IMR-90 (cell line): Measurements from ENCODE around the gene NDUFV2. TPM values are rescaled to one million over a fixed set of nuclear protein-coding genes. Genes with fewer than 3 reads are reported as not detected.

Experiments
- ATAC-seq: fragments of 200-7000 bp; cut with Tn5 transposase; 2 replicates; pipeline ENCODE4 v1.9.1; 2020; ENCODE audit warnings: low read depth, mild to moderate bottlenecking, moderate library complexity
- BruUV-seq: library from RNA; stranded (reverse); fragments of 400-500 nt; replicated peaks from 2 replicates; lab custom pipeline; 2021; lab: Mats Ljungman, UMichigan
- CTCF ChIA-PET: fragments of 300-600 bp; formaldehyde crosslinking; extraction: SDS; loops from one replicate; lab custom pipeline; 2021; ENCODE audit warnings: antibody characterized with exemption; lab: Yijun Ruan, JAX
- POLR2A ChIA-PET: fragments of 300-600 bp; sonication (Branson Sonifier 250); formaldehyde crosslinking; loops from one replicate; lab custom pipeline; 2022; ENCODE audit warnings: antibody characterized with exemption; ENCODE audit not compliant: unreplicated experiment; lab: Charles Lee
- DNase-seq: peaks from one replicate; pipeline ENCODE4 v3.0.0; 2013
- H2AFZ ChIP-seq: replicated peaks from 2 replicates; pipeline ENCODE3; 2013; ENCODE audit warnings: low read length, mild to moderate bottlenecking; ENCODE audit not compliant: poor library complexity
- H2AK5ac ChIP-seq: 2 replicates; pipeline ENCODE4 v1.6.1; 2013; ENCODE audit warnings: low read depth, low read length, inconsistent platforms
- H2AK9ac ChIP-seq: replicated peaks from 2 replicates; pipeline ENCODE3; 2013; ENCODE audit warnings: mild to moderate bottlenecking, low read depth, low read length, moderate library complexity; ENCODE audit not compliant: poor library complexity
- H2BK120ac ChIP-seq: 2 replicates; pipeline ENCODE4 v1.6.1; 2013; ENCODE audit warnings: low read depth, low read length, inconsistent platforms
- H2BK15ac ChIP-seq: 3 replicates; pipeline ENCODE4 v1.6.1; 2013; ENCODE audit warnings: low read depth, low read length, inconsistent platforms
- H2BK20ac ChIP-seq: 2 replicates; pipeline ENCODE4 v1.6.1; 2013; ENCODE audit warnings: low read depth, mild to moderate bottlenecking, inconsistent platforms, low read length, moderate library complexity
- H2BK5ac ChIP-seq: 2 replicates; pipeline ENCODE4 v1.6.1; 2013; ENCODE audit warnings: mild to moderate bottlenecking, low read depth, low read length, inconsistent platforms; ENCODE audit not compliant: poor library complexity, severe bottlenecking
- H3K14ac ChIP-seq: replicated peaks from 2 replicates; pipeline ENCODE4 v1.6.1; 2013; ENCODE audit warnings: low read depth, low read length, inconsistent platforms
- H3K18ac ChIP-seq: 2 replicates; pipeline ENCODE4 v1.6.1; 2013; ENCODE audit warnings: low read depth, low read length, control low read depth
- H3K23ac ChIP-seq: 2 replicates; pipeline ENCODE4 v1.6.1; 2013; ENCODE audit warnings: low read depth, low read length, inconsistent platforms
- H3K27ac ChIP-seq: 2 replicates; pipeline ENCODE4 v1.5.1; 2013; ENCODE audit warnings: mild to moderate bottlenecking, control low read depth, low read length; ENCODE audit not compliant: insufficient read depth
- H3K27me3 ChIP-seq: 2 replicates; pipeline ENCODE4 v1.6.1; 2013; ENCODE audit warnings: low read length; ENCODE audit not compliant: control insufficient read depth, insufficient read depth
- H3K36me3 ChIP-seq: 2 replicates; pipeline ENCODE4 v1.6.1; 2013; ENCODE audit warnings: low read length, mixed read lengths; ENCODE audit not compliant: control insufficient read depth, insufficient read depth
- H3K4ac ChIP-seq: 2 replicates; pipeline ENCODE4 v1.6.1; 2013; ENCODE audit warnings: low read depth, low read length, inconsistent platforms
- H3K4me1 ChIP-seq: 2 replicates; pipeline ENCODE4 v1.6.1; 2013; ENCODE audit warnings: low read length, mixed read lengths; ENCODE audit not compliant: control insufficient read depth, insufficient read depth
- H3K4me2 ChIP-seq: 2 replicates; pipeline ENCODE4 v1.6.1; 2013; ENCODE audit warnings: low read depth, mild to moderate bottlenecking, control low read depth, low read length, moderate library complexity
- H3K4me3 ChIP-seq: 2 replicates; pipeline ENCODE4 v1.5.1; 2013; ENCODE audit warnings: low read depth, mild to moderate bottlenecking, control low read depth, low read length, moderate library complexity; ENCODE audit not compliant: insufficient read depth
- H3K56ac ChIP-seq: 2 replicates; pipeline ENCODE4 v1.6.1; 2013; ENCODE audit warnings: low read length, inconsistent platforms; ENCODE audit not compliant: insufficient read depth; ENCODE audit errors: extremely low read depth
- H3K79me1 ChIP-seq, 2 experiments: 2 replicates each; pipeline ENCODE4 v1.6.1; 2013; ENCODE audit warnings: low read length in 2 of 2, inconsistent platforms in 1 of 2, low read depth in 1 of 2
- H3K9ac ChIP-seq: 2 replicates; pipeline ENCODE4 v1.6.1; 2013; ENCODE audit warnings: low read depth, low read length, control low read depth
- H3K9me1 ChIP-seq: 2 replicates; pipeline ENCODE4 v1.6.1; 2013; ENCODE audit warnings: low read length, inconsistent platforms; ENCODE audit not compliant: insufficient read depth
- H3K9me3 ChIP-seq: 2 replicates; pipeline ENCODE4 v1.6.1; 2013; ENCODE audit warnings: low read length; ENCODE audit not compliant: control insufficient read depth, insufficient read depth
- H4K20me1 ChIP-seq: 2 replicates; pipeline ENCODE4 v1.6.1; 2013; ENCODE audit warnings: low read length, inconsistent platforms; ENCODE audit not compliant: insufficient read depth
- H4K5ac ChIP-seq: 2 replicates; pipeline ENCODE4 v1.6.1; 2013; ENCODE audit warnings: mild to moderate bottlenecking, low read depth, low read length, control low read depth
- H4K8ac ChIP-seq, 2 experiments: 2 replicates each; pipeline ENCODE4 v1.6.1; 2013; ENCODE audit warnings: low read depth in 2 of 2, low read length in 2 of 2, control low read depth in 1 of 2, inconsistent platforms in 1 of 2
- H4K91ac ChIP-seq: 2 replicates; pipeline ENCODE4 v1.6.1; 2013; ENCODE audit warnings: low read depth, low read length, inconsistent platforms; ENCODE audit not compliant: insufficient read depth
- BHLHE40 ChIP-seq: fragments of 150-350 bp; IDR thresholded peaks from 2 replicates; pipeline ENCODE4 v1.6.1; 2016; ENCODE audit warnings: mild to moderate bottlenecking, low read depth, low read length
- CTCF ChIP-seq: conservative IDR thresholded peaks from 2 replicates; pipeline ENCODE4 v1.5.1; 2012; ENCODE audit warnings: mild to moderate bottlenecking, low read depth, low read length, improper control_type of control experiment
- FOS ChIP-seq: fragments of 150-350 bp; IDR thresholded peaks from 2 replicates; pipeline ENCODE4 v1.6.1; 2016; ENCODE audit warnings: low read depth, low read length
- MAFK ChIP-seq: IDR thresholded peaks from 2 replicates; pipeline ENCODE4 v1.6.1; 2012; ENCODE audit warnings: low read depth, low read length, improper control_type of control experiment
- MAZ ChIP-seq: IDR thresholded peaks from 2 replicates; pipeline ENCODE4 v1.6.1; 2012; ENCODE audit warnings: low read depth, mild to moderate bottlenecking, low read length, improper control_type of control experiment, moderate library complexity, borderline replicate concordance
- NFE2L2 ChIP-seq: fragments of 150-350 bp; IDR thresholded peaks from 2 replicates; pipeline ENCODE4 v1.6.1; 2016; ENCODE audit warnings: low read depth, mild to moderate bottlenecking, low read length
- POLR2A ChIP-seq: IDR thresholded peaks from 2 replicates; pipeline ENCODE4 v1.6.1; 2012; ENCODE audit warnings: mild to moderate bottlenecking, low read depth, low read length
- RFX5 ChIP-seq: IDR thresholded peaks from 2 replicates; pipeline ENCODE4 v1.8.0; 2012; ENCODE audit warnings: low read depth, mild to moderate bottlenecking, low read length, moderate library complexity
- SMC3 ChIP-seq: fragments of 150-350 bp; IDR thresholded peaks from 2 replicates; pipeline ENCODE4 v1.6.1; 2016; ENCODE audit warnings: low read depth, mild to moderate bottlenecking, antibody characterized with exemption, low read length, moderate library complexity
- USF2 ChIP-seq: fragments of 150-350 bp; IDR thresholded peaks from 2 replicates; pipeline ENCODE4 v1.6.1; 2017; ENCODE audit warnings: mild to moderate bottlenecking, antibody characterized with exemption, low read length, low read depth
- WGBS, 2 experiments: methylation state at CpG; one replicate each; pipeline versions ENCODE4 v1.1.5 to v1.1.7; 2013; ENCODE audit warnings: missing lambda C conversion rate in 2 of 2; ENCODE audit not compliant: insufficient read length in 1 of 2; ENCODE audit errors: extremely low coverage in 2 of 2; 5-methylcytosine and 5-hydroxymethylcytosine counted together
- dilution Hi-C: fragments of 300-500 bp; cut with HindIII; formaldehyde crosslinking; loops from one replicate; pipeline ENCODE4 v1.14.3; 2018; ENCODE audit warnings: low sequenced_read_pairs; ENCODE audit not compliant: unreplicated experiment
- in situ Hi-C: fragments of 300-500 bp; cut with MboI; formaldehyde crosslinking; loops from 3 replicates; pipeline ENCODE4 v1.14.3; 2019; ENCODE audit warnings: low sequenced_read_pairs, inconsistent platforms, mixed read lengths
- intact Hi-C: fragments of 100-400 bp; cut with micrococcal nuclease; formaldehyde crosslinking; loops from 2 replicates; pipeline ENCODE4 v1.10.0; 2022
- polyA plus RNA-seq, 3 experiments: library from polyadenylated mRNA; depleted of rRNA; stranded (reverse); fragments of >200 nt; gene quantifications; 2 replicates each; pipeline ENCODE4 v1.2.3, GENCODE V29; 2012; ENCODE audit warnings: low replicate concordance in 1 of 3
- total RNA-seq: library from RNA; depleted of rRNA; stranded (reverse); fragments of >200 nt; gene quantifications from 2 replicates; pipeline ENCODE4 v1.2.3, GENCODE V29; 2012

The NDUFV2 gene
- total and polyA plus RNA-seq, 2 of the 4 experiments (the other 2 are of a cell fraction), result 106 to 126 TPM

GRCh38 chr18:9069601-9070000, 32.9 kb upstream of the NDUFV2 start:
- BruUV-seq, result no TSS peak
- dilution Hi-C loops, result no loop called here
- Histone ChIP-seq H3K9ac (no peak overlapping the region), H2BK20ac (no peak overlapping the region; the same call in 1 of the 2 replicates), H3K27me3 (no peaks in the 10 kb centered on the region), H4K5ac (no peak overlapping the region), H3K9me3 (no peaks in the 10 kb centered on the region), H2AK5ac (0 out of 2 replicates have a peak overlapping the region, but pooled peaks have one; percentile 51), H3K4me2 (no peak overlapping the region), H4K20me1 (no peaks in the 10 kb centered on the region), H2BK5ac (no peak overlapping the region), H3K4me1 (peaks cover 2% of the 10 kb centered on the region; the same call in 1 of the 2 replicates), H3K9me1 (0 out of 2 replicates have a peak, but pooled peaks cover 5% of the 10 kb centered on the region), H3K14ac (peak overlapping the region; percentile 35; the same call in 1 of the 2 replicates), H4K8ac (peak overlapping the region in 1 of 2 experiments; percentile 24; a peak in 1 of 4 replicates), H3K79me1 (no peaks in the 10 kb centered on the region), H2BK120ac (peak overlapping the region; percentile 11; the same call in 1 of the 2 replicates), H3K4me3 (no peak overlapping the region), H2AK9ac (peak overlapping the region; percentile 50), H2AFZ (peak overlapping the region; percentile 84), H3K27ac (no peak overlapping the region), H2BK15ac (no peak overlapping the region; the same call in 2 of the 3 replicates), H3K36me3 (no peaks in the 10 kb centered on the region), H4K91ac (peak overlapping the region; percentile 57), H3K56ac (no peak overlapping the region), H3K4ac (peak overlapping the region; percentile 50; the same call in 1 of the 2 replicates), H3K18ac (0 out of 2 replicates have a peak overlapping the region, but pooled peaks have one; percentile 51), H3K23ac (no peak overlapping the region)
- ChIA-PET CTCF (no interaction called here), POLR2A (no interaction called here)
- TF ChIP-seq BHLHE40, result no peak
- TF ChIP-seq MAZ, result no peak
- no peak for TF ChIP-seq POLR2A
- no peak for TF ChIP-seq USF2
- TF ChIP-seq NFE2L2, result no peak
- TF ChIP-seq CTCF, result no peak
- TF ChIP-seq RFX5, result no peak
- no peak for TF ChIP-seq MAFK
- no peak for TF ChIP-seq SMC3
- TF ChIP-seq FOS, result no peak
- ATAC-seq (no peak), DNase-seq (no peak)
- intact Hi-C loops, result no loop called here
- in situ Hi-C loops, result no loop called here
- 67% methylated on average over 5 of the region's 9 CpGs; no CpG with 5 or more reads in 1 of the 2 experiments for WGBS, 2 experiments
